ENCODE results near the gene F8A2.
"Not testable (repeated sequence)": the region's sequence is repeated elsewhere in the genome, so short reads cannot be mapped to it uniquely, and the experiment has no call there.

Gene F8A2

DNA sequence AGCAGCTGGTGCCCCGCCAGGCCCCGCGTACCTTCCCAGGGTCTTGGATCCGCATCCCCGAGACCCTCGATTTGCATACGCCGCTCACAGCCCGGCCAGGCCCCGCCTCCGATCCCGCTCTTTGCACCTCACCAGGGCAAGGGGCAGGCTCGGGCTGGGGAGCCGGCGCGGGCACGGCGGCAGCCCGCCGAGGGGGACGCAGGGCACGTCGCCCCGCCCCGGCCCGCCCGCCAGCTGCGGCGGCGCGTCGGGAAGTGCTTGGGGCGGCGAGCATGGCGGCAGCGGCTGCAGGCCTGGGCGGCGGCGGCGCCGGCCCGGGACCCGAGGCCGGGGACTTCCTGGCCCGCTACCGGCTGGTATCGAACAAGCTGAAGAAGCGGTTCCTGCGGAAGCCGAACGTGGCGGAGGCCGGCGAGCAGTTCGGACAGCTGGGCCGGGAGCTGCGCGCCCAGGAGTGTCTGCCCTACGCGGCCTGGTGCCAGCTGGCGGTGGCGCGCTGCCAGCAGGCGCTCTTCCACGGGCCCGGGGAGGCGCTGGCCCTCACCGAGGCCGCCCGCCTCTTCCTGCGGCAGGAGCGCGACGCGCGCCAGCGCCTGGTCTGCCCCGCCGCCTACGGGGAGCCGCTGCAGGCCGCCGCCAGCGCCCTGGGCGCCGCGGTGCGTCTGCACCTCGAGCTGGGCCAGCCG lies at the start of gene F8A2:
TSS of gene F8A2 (plus strand) at position 253 of the 686 bp plus-strand sequence. CDS start at position 273, 20 bp downstream.
- not testable (repeated sequence) for DNase-seq

DNA sequence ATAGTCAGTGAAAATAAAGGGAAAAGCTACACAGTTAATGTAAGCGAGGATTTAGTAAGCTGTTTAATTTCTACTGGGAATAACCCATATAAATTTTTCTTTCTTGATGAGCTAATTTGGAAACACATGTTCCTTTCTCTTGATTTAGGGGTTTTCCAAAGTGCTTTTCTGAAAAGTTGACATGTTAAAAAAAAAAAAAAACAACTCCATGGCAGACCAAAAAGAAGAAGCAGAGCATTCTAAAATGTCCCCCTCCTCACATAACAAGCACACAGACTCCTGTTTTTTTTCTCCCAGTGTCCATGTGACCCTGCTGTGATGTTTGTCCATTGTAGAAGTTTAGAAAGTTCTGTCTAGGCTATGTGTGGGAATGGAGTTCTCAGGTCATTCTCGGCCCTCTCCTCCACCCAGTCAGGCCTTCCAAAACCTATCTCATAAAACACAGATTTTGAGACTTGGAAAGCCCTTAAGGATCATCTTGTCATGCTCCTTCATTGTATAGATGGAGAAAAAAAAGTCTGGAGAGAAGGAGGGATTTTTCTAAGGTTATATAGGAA lies 48.3 kb upstream of the F8A2 start:
- no peak for DNase-seq

DNA sequence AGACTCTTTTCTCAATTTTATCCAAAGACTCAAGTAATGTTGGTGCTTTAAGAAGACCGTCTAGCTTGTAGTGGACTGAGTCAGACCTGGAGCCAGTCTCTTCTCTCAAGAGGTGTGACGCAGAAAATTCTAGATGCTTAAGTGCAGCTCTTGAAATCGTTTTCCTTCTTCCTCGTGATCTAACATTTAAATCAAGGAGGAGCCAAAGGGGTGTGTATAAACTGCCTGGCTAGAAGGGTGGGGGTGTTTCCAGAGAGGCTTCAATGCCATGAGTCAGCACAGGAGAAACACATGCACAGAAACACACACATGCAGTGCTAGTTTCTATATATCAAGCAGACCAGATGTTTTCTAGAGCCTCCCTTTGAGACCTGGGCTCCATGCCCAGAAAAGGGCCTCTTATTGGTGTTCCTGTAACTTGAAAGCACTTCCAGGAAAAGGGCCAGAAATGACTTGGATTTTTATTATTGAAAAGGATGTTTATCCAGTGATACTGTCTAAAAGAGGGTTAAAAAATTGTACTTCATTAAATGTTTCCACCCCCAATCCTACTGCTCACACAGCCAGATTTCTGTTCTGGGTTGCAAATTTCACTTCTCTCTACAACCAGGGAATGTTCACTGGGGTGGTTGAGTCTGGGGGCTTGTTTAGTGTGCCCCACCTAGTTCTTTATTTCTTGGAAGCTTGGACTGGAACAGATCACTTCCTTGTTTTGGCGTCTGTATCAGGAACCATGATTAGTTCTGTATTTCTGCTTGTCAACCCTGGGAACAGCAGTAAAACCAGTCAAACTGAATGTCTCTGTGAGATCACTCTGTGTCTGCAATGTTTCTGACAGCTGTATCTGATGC lies 47.2 kb upstream of the F8A2 start, which contains the start of gene CLIC2:
TSS of gene CLIC2 (minus strand) at position 129 of the 851 bp plus-strand sequence. CDS start 187 bp downstream, outside the sequence.
- DNase-seq = no peak

DNA sequence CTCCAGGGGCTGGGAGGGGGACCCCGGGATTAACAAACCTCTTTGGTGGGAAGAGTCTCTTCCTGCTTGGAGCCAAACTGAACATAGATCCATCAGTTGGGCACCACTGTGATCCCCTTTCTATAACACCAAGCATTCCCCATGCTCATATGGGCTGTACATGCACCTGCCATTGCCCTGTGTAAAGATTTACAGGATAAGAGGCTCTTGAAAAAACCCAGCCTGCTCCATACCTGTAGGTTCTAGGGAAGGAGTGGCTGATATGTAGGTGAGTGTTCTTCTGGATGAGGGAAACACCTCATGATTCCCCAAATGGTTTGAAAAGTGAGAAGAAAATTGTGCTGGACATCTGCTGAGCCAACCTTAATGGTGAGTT lies 46.6 kb upstream of the F8A2 start:
- DNase-seq = not testable (repeated sequence)

DNA sequence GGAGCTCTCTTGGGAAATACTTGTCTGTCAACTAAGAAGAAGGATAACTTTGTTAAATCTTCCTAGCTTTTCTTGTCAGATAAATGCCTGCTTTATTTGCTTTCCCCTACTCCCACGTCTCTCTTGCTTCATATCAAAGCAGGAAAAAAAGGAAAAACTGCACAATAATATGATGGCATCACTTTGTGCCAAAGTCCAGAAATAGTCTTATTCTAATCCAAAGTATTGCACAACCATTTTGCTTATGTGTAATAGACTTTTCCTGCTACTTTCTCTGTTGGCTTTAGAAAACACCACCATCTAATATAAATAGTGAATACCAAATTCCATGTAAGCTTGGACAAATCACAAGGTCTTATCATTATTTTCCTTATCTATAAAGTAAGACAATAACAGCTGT lies 36.2 kb upstream of the F8A2 start:
- DNase-seq = not testable (repeated sequence)

DNA sequence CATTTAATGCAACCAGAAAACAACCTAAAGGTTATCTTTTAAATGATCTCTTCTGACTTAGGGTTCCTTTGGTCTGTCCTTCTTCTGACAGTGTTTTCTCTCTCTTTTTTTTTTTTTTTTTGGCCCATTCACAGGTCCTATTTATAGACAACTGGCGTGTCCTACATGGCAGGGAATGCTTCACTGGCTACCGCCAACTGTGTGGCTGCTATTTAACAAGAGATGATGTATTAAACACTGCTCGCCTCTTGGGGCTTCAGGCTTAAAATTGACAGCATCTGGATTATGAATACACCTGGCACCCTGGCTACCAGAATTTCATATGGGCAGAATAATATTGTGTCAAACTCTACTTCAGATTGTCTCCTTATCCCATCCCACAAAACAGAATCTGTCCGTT lies 32.4 kb upstream of the F8A2 start:
- not testable (repeated sequence) for DNase-seq

DNA sequence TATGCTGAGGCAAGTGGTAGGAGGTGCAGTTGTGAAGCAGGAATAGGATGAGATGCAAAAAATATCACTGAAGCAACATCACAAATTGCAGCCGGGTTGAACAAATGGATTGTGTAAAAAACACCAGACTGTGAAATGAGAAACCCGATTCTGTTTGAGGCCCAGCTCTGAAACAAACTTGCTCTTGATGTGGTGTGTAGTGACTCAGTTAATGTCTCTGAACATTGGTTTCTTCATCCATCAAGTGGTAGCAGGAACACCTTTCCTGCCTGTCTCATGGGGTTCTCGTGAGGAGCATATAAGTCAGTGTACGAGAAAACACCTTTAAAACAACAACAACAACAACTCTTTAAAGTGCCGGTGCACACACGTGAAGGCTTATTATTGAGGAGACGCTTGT lies 18.2 kb upstream of the F8A2 start:
- not testable (repeated sequence) for DNase-seq

DNA sequence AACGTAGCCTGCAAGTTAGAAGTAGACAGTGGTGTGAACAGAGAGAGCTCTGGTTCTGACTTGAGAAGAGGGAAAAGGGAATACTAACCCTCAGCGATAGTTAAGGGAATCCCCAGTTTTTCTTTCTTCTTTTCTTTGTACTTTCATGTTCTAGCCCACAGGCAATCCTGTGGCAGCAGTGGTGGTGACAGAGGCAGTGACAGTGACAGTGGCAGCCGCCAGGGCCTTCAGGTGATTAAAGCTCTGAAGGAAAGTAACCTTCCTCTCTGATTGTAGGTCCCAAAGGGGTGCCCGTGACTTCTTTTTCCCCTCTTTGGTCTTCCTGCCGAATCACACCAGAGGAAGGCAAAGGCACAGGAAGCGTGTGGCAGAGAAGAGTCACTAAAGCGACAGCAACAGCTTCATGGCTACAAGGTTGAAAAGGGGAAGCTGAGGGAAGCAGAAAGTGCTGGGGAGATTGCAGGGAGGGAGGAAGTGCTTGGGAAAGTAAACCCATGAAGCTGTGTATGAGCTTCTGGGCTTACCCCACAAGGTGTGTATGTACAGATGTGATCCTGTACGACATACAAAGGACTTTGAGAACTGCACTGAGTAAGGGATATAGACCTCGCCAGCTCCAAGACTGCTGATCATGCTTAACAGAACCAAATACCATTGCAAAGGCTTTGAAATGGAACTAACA lies 8.0 kb upstream of the F8A2 start:
- not testable (repeated sequence) for DNase-seq

DNA sequence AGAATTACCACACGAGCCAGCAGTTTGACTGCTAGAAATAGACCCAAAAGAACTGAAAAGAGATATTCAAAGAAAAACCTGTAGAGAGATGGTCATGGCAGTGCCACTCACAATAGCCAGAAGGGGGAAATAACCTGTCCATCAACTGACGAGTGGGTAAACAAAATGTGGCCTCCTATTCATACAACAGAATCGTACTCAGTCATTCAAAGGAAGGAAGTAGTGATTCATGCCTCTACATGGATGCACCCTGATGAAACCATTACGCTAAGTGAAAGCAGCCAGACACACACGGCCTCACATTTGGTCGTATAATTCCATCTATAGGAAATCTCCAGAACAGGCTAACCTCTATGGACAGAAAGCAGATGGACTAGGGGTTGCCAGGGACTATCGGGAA lies 2.1 kb upstream of the F8A2 start:
- not testable (repeated sequence) for DNase-seq

DNA sequence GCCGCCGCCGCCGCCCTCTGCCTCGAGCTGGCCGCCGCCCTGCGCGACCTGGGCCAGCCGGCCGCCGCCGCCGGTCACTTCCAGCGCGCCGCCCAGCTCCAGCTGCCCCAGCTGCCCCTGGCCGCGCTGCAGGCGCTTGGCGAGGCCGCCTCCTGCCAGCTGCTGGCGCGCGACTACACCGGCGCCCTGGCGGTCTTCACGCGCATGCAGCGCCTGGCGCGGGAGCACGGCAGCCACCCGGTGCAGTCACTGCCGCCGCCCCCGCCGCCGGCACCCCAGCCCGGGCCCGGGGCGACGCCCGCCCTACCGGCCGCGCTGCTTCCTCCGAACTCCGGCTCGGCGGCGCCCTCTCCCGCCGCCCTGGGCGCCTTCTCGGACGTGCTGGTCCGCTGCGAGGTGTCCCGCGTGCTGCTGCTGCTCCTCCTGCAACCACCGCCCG lies 653 bp downstream of the F8A2 start:
- DNase-seq = not testable (repeated sequence)

DNA sequence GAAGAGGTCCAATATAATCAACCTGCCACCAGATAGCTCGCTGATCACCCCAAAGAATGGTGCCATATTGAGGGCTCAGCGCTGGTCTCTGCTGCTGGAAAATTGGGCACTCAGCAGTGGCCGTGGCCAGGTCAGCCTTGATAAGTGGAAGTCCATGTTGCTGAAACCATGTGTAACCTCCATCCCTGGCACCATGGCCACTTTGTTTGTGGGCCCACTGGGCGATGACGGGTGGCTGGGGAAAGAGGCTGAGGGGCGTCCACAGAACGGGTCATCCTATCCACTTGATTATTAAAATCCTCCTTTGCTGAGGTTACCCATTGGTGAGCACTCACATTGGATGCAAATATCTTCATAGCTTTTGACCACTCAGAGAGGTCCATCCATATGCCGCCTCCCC lies 7.7 kb downstream of the F8A2 start:
- no peak for DNase-seq

DNA sequence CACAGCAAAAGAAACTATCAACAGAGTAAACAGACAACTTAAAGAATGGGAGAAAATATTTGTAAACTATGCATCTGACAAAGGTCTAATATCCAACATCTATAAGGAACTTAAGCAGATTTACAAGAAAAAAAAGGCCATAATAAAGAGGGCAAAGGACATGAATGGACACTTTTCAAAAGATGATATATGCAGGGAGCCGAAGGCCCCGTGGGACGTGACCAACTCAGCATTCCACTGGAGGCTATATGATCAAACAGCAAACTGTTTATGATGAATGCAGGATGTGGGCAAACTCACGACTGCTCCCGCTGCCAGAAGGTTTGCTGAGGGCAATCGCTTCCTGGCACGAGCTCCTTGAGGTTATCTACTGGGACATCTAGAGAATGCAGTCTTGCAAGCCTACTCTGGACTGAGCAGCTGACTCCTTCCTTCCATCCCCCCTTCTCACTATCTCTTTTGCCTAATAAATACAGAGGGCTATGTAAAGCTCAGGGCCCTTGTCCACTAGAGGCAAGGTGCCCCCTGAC lies 12.9 kb downstream of the F8A2 start:
- DNase-seq = not testable (repeated sequence)

DNA sequence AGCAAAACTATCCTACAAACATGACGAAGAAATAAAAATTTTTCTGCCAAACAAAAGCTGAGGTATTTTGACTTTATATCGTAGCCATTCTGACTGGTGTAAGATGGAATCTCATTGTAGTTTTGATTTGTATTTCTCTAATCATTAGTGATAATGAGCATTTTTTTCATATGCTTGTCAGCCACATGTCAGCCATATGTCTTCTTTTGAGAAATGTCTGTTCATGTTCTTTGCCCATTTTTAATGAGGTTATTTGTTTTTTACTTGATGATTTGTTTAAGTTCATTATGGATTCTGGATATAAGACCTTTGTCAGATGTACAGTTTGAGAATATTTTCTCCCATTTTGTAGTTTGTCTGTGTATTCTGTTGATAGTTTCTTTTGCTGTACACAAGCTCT lies 24.5 kb downstream of the F8A2 start:
- DNase-seq = no peak

DNA sequence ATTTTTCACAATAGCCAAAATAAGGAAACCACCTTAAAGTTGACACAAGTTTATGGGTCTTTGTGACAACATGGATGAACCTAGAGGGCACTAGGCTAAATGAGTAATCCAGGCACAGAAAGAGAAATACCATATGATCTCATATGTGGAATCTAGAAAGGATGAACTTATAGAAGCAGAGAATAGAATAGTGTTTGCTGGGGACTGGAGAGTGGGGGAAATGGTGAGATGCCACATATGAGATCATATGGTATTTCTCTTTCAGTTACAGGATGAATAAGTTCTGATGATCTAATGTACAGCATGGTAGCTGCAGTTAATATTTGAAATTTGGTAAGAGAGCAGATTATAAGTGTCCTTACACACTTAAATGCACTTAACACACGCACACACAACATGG lies 35.9 kb downstream of the F8A2 start:
- no peak for DNase-seq
